ENCODE data around the gene WIPF3. TPM values are rescaled to one million over a fixed set of nuclear protein-coding genes. Genes with fewer than 3 reads are reported as not detected.

WIPF3 gene
- total and polyA plus RNA-seq, 2 of the 4 experiments (the other 2 are of a cell fraction), result not detected

DNA sequence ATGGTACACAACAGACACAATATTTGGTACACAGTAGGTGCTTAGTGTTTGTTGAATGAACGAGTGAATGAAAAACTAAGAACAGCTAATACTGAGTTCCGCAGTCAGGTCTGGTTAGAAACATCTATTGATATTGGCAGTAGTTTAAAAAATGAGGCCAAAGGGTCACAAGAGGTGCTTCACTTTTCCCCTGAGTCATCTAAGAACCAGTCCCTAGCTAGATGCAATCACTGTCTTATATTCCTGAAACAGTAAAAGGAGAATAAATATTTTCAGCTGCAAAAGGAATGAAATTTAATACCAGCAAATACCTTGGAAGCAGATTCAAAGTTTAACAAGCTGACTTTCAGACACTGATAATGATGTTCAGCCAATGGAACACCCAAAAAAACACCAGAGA is 128.8 kb downstream of the WIPF3 start:
- H3K36me3 ChIP-seq (ENCODE audit: control insufficient read depth, insufficient read depth, low read length), result peaks cover 37% of the 10 kb centered on the region
- no peak overlapping the region for H3K4ac ChIP-seq (ENCODE audit: low read depth, low read length)
- no peak overlapping the region for H3K23ac ChIP-seq (ENCODE audit: low read depth, low read length)
- in situ Hi-C loops (cut with MboI; ENCODE audit: low sequenced_read_pairs), result no loop called here
- peaks cover 11 to 37% of the 10 kb centered on the region in 2 experiments; a peak in 3 of 4 replicates for H3K79me1 ChIP-seq (ENCODE audit: low read depth in 1 of 2, low read length in 2 of 2)
- no peaks in the 10 kb centered on the region for H3K27me3 ChIP-seq (ENCODE audit: control insufficient read depth, insufficient read depth, low read length)
- no peak overlapping the region for H3K14ac ChIP-seq (replicated peaks; ENCODE audit: low read depth, low read length)
- H2BK120ac ChIP-seq (ENCODE audit: low read depth, low read length), result no peak overlapping the region
- DNase-seq, result peak; percentile 34
- no peak overlapping the region for H3K18ac ChIP-seq (ENCODE audit: low read depth, low read length)
- no peak overlapping the region for H3K9ac ChIP-seq (ENCODE audit: low read depth, low read length)
- H4K20me1 ChIP-seq (ENCODE audit: insufficient read depth, low read length), result 0 out of 2 replicates have a peak, but pooled peaks cover 2% of the 10 kb centered on the region
- POLR2A ChIA-PET (ENCODE audit: unreplicated experiment), result no interaction called here
- peaks cover 9% of the 10 kb centered on the region for H3K9me1 ChIP-seq (ENCODE audit: insufficient read depth, low read length)
- no peak overlapping the region for H2AFZ ChIP-seq (replicated peaks; ENCODE audit: low read length, poor library complexity)
- H4K8ac ChIP-seq (ENCODE audit: low read depth in 2 of 2, low read length in 2 of 2), result no peak overlapping the region
- CTCF ChIA-PET, result no interaction called here
- no peak overlapping the region for H2BK5ac ChIP-seq (ENCODE audit: low read depth, low read length, poor library complexity, severe bottlenecking)
- H3K56ac ChIP-seq (ENCODE audit: extremely low read depth, insufficient read depth, low read length), result no peak overlapping the region
- H3K4me2 ChIP-seq (ENCODE audit: low read depth, low read length), result no peak overlapping the region
- dilution Hi-C loops (cut with HindIII; ENCODE audit: low sequenced_read_pairs, unreplicated experiment), result no loop called here
- 60% methylated on average over 1 of the region's 2 CpGs; no CpG with 5 or more reads in 1 of the 2 experiments for WGBS, 2 experiments (ENCODE audit: extremely low coverage in 2 of 2, insufficient read length in 1 of 2)
- H2AK9ac ChIP-seq (replicated peaks; ENCODE audit: low read depth, low read length, poor library complexity), result no peak overlapping the region
- ATAC-seq (ENCODE audit: low read depth), result peak; percentile 65
- no peak overlapping the region for H2BK20ac ChIP-seq (ENCODE audit: low read depth, low read length)
- H4K91ac ChIP-seq (ENCODE audit: insufficient read depth, low read depth, low read length), result no peak overlapping the region
- BruUV-seq (replicated peaks), result no TSS peak
- H4K5ac ChIP-seq (ENCODE audit: low read depth, low read length), result no peak overlapping the region
- no peaks in the 10 kb centered on the region for H3K9me3 ChIP-seq (ENCODE audit: control insufficient read depth, insufficient read depth, low read length)
- no peak overlapping the region for H2BK15ac ChIP-seq (ENCODE audit: low read depth, low read length)
- peaks cover 4% of the 10 kb centered on the region for H3K4me1 ChIP-seq (ENCODE audit: control insufficient read depth, insufficient read depth, low read length)
- no peak overlapping the region for H2AK5ac ChIP-seq (ENCODE audit: low read depth, low read length)
- no peak overlapping the region for H3K27ac ChIP-seq (ENCODE audit: insufficient read depth, low read length)
- no peak for TF ChIP-seq CHD1 (IDR thresholded peaks at IDR 0.05; ENCODE audit: low read depth, low read length)
- TF ChIP-seq, protein P1, sequence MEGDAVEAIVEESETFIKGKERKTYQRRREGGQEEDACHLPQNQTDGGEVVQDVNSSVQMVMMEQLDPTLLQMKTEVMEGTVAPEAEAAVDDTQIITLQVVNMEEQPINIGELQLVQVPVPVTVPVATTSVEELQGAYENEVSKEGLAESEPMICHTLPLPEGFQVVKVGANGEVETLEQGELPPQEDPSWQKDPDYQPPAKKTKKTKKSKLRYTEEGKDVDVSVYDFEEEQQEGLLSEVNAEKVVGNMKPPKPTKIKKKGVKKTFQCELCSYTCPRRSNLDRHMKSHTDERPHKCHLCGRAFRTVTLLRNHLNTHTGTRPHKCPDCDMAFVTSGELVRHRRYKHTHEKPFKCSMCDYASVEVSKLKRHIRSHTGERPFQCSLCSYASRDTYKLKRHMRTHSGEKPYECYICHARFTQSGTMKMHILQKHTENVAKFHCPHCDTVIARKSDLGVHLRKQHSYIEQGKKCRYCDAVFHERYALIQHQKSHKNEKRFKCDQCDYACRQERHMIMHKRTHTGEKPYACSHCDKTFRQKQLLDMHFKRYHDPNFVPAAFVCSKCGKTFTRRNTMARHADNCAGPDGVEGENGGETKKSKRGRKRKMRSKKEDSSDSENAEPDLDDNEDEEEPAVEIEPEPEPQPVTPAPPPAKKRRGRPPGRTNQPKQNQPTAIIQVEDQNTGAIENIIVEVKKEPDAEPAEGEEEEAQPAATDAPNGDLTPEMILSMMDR (conservative IDR thresholded peaks at IDR 0.05; ENCODE audit: low read depth, low read length), result no peak
- no peak for TF ChIP-seq MAFK (IDR thresholded peaks at IDR 0.05; ENCODE audit: low read depth, low read length)
- intact Hi-C loops (cut with micrococcal nuclease), result no loop called here
- no peak overlapping the region for H3K4me3 ChIP-seq (ENCODE audit: insufficient read depth, low read depth, low read length)

All from IMR-90 (cell line).